ENCODE data around the gene SMCO4.
"Not testable (repeated sequence)": the region's sequence is repeated elsewhere in the genome, so short reads cannot be mapped to it uniquely, and the experiment has no call there.

Gene SMCO4

DNA sequence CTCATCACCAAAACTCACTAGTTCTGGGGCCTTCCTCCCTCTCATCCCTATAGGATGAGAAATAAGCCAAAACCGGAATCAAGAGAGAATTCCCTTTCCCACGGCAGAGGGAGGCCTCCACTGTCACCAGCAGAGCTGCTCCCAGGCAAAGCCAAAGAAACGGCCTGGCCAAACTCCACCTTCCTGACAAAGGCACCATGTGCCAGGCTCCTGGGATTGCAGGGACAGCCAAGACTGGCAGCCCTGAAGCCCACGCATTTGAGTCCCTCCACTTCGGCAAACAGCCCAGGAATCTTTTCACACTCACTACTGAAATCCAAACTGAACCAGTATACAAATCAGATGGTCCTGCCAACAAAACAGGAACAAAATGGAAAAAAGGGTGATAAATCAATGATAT lies 6.1 kb downstream of the SMCO4 start:
- no peaks in the 10 kb centered on the region for H3K36me3 ChIP-seq (ENCODE audit: insufficient read depth)
- no peak overlapping the region for H3K9ac ChIP-seq
- no peaks in the 10 kb centered on the region for H3K79me2 ChIP-seq (ENCODE audit: insufficient read depth, low read depth)
- no peak overlapping the region for H3K4me2 ChIP-seq
- no peaks in the 10 kb centered on the region for H3K27me3 ChIP-seq (ENCODE audit: insufficient read depth, low read depth)
- H3K4me3 ChIP-seq (IDR thresholded peaks at IDR 0.05; ENCODE audit: insufficient read depth, low read depth, low read length): no peak overlapping the region
- H3K4me1 ChIP-seq (ENCODE audit: low read depth, poor library complexity, severe bottlenecking): peaks cover 4% of the 10 kb centered on the region
- TF ChIP-seq, protein P1, sequence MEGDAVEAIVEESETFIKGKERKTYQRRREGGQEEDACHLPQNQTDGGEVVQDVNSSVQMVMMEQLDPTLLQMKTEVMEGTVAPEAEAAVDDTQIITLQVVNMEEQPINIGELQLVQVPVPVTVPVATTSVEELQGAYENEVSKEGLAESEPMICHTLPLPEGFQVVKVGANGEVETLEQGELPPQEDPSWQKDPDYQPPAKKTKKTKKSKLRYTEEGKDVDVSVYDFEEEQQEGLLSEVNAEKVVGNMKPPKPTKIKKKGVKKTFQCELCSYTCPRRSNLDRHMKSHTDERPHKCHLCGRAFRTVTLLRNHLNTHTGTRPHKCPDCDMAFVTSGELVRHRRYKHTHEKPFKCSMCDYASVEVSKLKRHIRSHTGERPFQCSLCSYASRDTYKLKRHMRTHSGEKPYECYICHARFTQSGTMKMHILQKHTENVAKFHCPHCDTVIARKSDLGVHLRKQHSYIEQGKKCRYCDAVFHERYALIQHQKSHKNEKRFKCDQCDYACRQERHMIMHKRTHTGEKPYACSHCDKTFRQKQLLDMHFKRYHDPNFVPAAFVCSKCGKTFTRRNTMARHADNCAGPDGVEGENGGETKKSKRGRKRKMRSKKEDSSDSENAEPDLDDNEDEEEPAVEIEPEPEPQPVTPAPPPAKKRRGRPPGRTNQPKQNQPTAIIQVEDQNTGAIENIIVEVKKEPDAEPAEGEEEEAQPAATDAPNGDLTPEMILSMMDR (conservative IDR thresholded peaks at IDR 0.05; ENCODE audit: low read depth, low read length): no peak
- no peaks in the 10 kb centered on the region for H4K20me1 ChIP-seq (ENCODE audit: insufficient read depth)
- no peak overlapping the region for H2AFZ ChIP-seq (ENCODE audit: low read depth)
- H3K27ac ChIP-seq: no peak overlapping the region

DNA sequence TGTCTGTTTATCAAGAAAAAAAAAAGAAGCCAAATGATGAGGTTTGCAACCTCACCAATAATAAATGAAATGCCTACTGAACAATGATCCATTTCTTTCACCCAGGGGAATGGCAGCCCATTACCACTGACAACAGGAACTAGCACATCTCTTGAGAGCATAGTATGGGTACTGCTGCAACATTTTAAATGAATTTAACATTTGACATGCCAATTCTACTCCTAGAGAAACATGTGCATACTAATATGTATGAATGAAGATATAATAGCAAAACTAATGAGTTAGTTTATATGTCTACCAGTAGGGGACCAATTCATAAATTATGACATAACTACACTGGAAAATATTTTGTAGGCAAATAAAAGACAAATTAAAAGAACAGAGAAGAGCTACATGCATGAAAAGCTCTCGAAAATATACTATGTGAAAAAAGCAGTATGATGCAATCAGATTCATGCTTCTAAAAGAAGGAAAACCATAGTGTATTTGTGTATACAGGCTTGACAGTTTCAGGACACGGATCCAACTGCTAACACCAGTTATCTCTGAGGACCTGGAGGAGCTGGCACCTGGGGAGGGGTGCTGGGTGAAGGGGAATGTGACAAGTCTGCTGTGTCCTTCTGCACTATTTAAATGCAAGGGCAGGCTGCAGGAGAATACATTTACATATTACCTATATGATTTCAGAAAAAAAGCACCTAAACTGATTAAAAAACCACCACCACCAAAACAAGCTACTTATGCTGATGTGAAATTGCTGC lies 6.9 kb downstream of the SMCO4 start:
- Histone ChIP-seq H3K4me2 (no peak overlapping the region), H3K36me3 (ENCODE audit: insufficient read depth) (no peaks in the 10 kb centered on the region), H3K4me1 (ENCODE audit: low read depth, poor library complexity, severe bottlenecking) (peaks cover 4% of the 10 kb centered on the region), H3K9ac (no peak overlapping the region), H2AFZ (ENCODE audit: low read depth) (no peak overlapping the region), H3K4me3 (IDR thresholded peaks at IDR 0.05; ENCODE audit: insufficient read depth, low read depth, low read length) (no peak overlapping the region), H3K79me2 (ENCODE audit: insufficient read depth, low read depth) (no peaks in the 10 kb centered on the region), H3K27me3 (ENCODE audit: insufficient read depth, low read depth) (no peaks in the 10 kb centered on the region), H4K20me1 (ENCODE audit: insufficient read depth) (no peaks in the 10 kb centered on the region), H3K27ac (no peak overlapping the region)
- TF ChIP-seq, protein P1 (conservative IDR thresholded peaks at IDR 0.05; ENCODE audit: low read depth, low read length): no peak

DNA sequence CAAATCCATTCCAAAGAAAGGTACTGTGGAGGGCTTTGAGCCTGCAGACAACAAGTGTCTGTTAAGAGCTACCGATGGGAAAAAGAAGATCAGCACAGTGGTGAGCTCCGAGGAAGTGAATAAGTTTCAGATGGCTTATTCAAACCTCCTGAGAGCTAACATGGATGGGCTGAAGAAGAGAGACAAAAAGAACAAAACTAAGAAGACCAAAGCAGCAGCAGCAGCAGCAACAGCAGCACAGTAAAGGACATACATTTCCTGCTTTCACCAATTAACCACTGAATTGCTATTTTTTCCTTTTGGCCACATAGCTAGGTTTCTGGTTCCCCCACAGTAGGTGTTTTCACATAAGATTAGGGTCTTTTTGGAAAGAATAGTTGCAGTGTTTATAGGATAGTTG lies 7.6 kb downstream of the SMCO4 start:
- not testable (repeated sequence) for H3K4me2 ChIP-seq; H3K79me2 ChIP-seq (ENCODE audit: insufficient read depth, low read depth); H3K9ac ChIP-seq; H3K4me1 ChIP-seq (ENCODE audit: low read depth, poor library complexity, severe bottlenecking); H3K27me3 ChIP-seq (ENCODE audit: insufficient read depth, low read depth); H3K36me3 ChIP-seq (ENCODE audit: insufficient read depth); H2AFZ ChIP-seq (ENCODE audit: low read depth); H4K20me1 ChIP-seq (ENCODE audit: insufficient read depth); H3K4me3 ChIP-seq (IDR thresholded peaks at IDR 0.05; ENCODE audit: insufficient read depth, low read depth, low read length); H3K27ac ChIP-seq

DNA sequence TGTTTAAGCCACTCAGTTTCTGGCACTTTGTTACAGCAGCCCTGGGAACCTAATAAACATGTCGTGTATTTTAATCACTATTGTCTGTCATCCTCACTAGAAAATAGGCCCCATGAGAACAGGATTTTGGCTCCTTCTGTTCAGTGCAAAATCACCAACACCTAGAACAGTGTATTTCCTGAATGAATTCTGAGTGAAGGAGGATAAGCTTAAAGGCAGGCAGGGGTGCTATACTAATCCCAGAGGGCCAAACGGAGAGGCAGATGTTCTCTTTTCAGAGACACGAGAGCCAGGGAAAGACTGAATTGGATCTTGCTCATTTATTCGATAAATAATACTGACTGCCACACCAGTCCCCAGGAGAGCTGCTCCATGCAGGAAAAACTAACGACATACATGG lies 10.4 kb downstream of the SMCO4 start:
- Histone ChIP-seq H3K9ac (no peak overlapping the region), H3K36me3 (ENCODE audit: insufficient read depth) (no peaks in the 10 kb centered on the region), H3K27ac (no peak overlapping the region), H3K27me3 (ENCODE audit: insufficient read depth, low read depth) (no peaks in the 10 kb centered on the region), H3K4me2 (no peak overlapping the region), H3K79me2 (ENCODE audit: insufficient read depth, low read depth) (no peaks in the 10 kb centered on the region), H3K4me1 (ENCODE audit: low read depth, poor library complexity, severe bottlenecking) (peaks cover 4% of the 10 kb centered on the region), H4K20me1 (ENCODE audit: insufficient read depth) (no peaks in the 10 kb centered on the region), H3K4me3 (IDR thresholded peaks at IDR 0.05; ENCODE audit: insufficient read depth, low read depth, low read length) (no peak overlapping the region), H2AFZ (ENCODE audit: low read depth) (no peak overlapping the region)
- TF ChIP-seq, protein P1 (conservative IDR thresholded peaks at IDR 0.05; ENCODE audit: low read depth, low read length): no peak

DNA sequence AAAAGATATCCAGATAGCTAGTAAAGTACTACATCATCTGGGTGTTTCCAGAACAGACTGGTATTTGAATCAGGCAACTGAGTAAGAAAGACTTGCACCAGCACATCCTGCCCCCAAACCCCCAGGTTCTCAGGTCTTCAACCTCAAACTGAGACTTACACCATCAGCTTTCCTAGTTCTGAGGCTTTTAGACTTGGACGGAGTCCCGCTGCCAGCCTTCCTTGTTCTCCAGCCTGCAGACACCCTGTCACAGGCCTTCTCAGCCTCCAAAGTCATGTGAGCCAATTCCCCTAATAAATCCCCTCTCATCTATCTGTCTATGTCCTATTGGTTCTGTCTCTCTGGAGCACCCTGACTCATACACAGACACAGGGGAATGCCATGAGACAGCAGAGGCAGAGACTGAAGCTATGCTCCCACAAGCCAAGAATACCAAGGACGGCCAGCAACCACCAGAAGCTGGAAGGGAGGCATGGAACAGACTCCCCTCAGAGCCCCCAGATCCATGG lies 10.9 kb downstream of the SMCO4 start:
- Histone ChIP-seq H3K4me3 (IDR thresholded peaks at IDR 0.05; ENCODE audit: insufficient read depth, low read depth, low read length) (no peak overlapping the region), H3K9ac (no peak overlapping the region), H3K79me2 (ENCODE audit: insufficient read depth, low read depth) (no peaks in the 10 kb centered on the region), H4K20me1 (ENCODE audit: insufficient read depth) (no peaks in the 10 kb centered on the region), H3K36me3 (ENCODE audit: insufficient read depth) (no peaks in the 10 kb centered on the region), H3K4me1 (ENCODE audit: low read depth, poor library complexity, severe bottlenecking) (peaks cover 4% of the 10 kb centered on the region), H2AFZ (ENCODE audit: low read depth) (no peak overlapping the region), H3K27ac (no peak overlapping the region), H3K27me3 (ENCODE audit: insufficient read depth, low read depth) (no peaks in the 10 kb centered on the region), H3K4me2 (no peak overlapping the region)
- TF ChIP-seq, protein P1 (conservative IDR thresholded peaks at IDR 0.05; ENCODE audit: low read depth, low read length): no peak

All from KMS-11 (cell line).